ENCODE results near the gene CTNNBL1.

CTNNBL1 gene

DNA sequence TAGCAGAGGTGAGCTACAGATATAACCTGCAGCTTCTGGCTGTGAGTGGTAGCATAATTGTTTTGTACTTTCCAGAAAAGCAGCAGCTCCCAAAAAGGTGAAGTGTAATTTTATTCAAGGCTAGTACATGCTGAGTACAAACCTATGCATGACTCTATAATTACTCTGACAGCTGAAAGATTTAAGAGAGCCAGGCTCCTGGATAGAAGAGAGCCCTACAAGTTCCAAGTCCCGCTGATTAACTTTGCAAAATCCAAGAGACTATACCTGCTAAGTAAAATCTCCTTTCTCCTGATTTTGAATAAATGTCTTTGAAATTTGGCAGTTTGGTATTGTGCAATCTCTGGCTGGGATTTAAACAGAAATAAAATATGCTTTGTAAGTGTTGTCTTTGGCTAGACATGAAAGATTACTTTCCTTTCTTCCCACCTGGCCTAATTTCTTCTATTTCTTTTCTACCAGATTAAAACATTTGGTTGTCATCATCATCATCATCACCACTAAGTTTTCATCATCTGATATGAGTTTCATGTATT, 79.5 kb downstream of the CTNNBL1 start:
- ATAC-seq (replicated peaks) (no peak), DNase-seq (no peak)
- no peak overlapping the region for H3K27ac Mint-ChIP-seq
- H3K4me3 Mint-ChIP-seq, result no peak overlapping the region
- no peaks in the 10 kb centered on the region for H3K27me3 Mint-ChIP-seq
- peaks cover 0 to 3% of the 10 kb centered on the region in 2 donors for H3K4me1 Mint-ChIP-seq (ENCODE audit: low read depth in 2 of 2)
- H3K36me3 Mint-ChIP-seq (ENCODE audit: insufficient read depth), result peaks cover 27% of the 10 kb centered on the region
- no peaks in the 10 kb centered on the region for H3K9me3 Mint-ChIP-seq

GRCh38 chr20:37774156-37774555, 80.3 kb downstream of the CTNNBL1 start:
- H3K27me3 Mint-ChIP-seq, result no peaks in the 10 kb centered on the region
- H3K27ac Mint-ChIP-seq, result peak overlapping the region in 1 of 2 donors; percentile 23
- no peak overlapping the region for H3K4me3 Mint-ChIP-seq
- peaks cover 2 to 3% of the 10 kb centered on the region in 2 donors for H3K4me1 Mint-ChIP-seq (ENCODE audit: low read depth in 2 of 2)
- H3K9me3 Mint-ChIP-seq, result no peaks in the 10 kb centered on the region
- ATAC-seq (replicated peaks), result no peak
- H3K36me3 Mint-ChIP-seq (ENCODE audit: insufficient read depth), result peaks cover 25% of the 10 kb centered on the region
- no peak for DNase-seq

GRCh38 chr20:37775200-37775599, 81.4 kb downstream of the CTNNBL1 start:
- peaks cover 22% of the 10 kb centered on the region for H3K36me3 Mint-ChIP-seq (ENCODE audit: insufficient read depth)
- H3K27me3 Mint-ChIP-seq, result no peaks in the 10 kb centered on the region
- ATAC-seq (replicated peaks) (no peak), DNase-seq (no peak)
- no peak overlapping the region for H3K27ac Mint-ChIP-seq
- H3K4me3 Mint-ChIP-seq, result no peak overlapping the region
- H3K9me3 Mint-ChIP-seq, result no peaks in the 10 kb centered on the region
- H3K4me1 Mint-ChIP-seq (ENCODE audit: low read depth in 2 of 2), result peaks cover 3 to 7% of the 10 kb centered on the region in 2 donors

- ATAC-seq (replicated peaks) (no peak), DNase-seq (no peak)
- H3K4me3 Mint-ChIP-seq, result no peak overlapping the region
- H3K27me3 Mint-ChIP-seq, result no peaks in the 10 kb centered on the region
- H3K4me1 Mint-ChIP-seq (ENCODE audit: low read depth in 2 of 2), result peaks cover 3 to 7% of the 10 kb centered on the region in 2 donors
- H3K36me3 Mint-ChIP-seq (ENCODE audit: insufficient read depth), result peaks cover 22% of the 10 kb centered on the region
- no peaks in the 10 kb centered on the region for H3K9me3 Mint-ChIP-seq
- no peak overlapping the region for H3K27ac Mint-ChIP-seq
Observed at GRCh38 chr20:37776049-37776448, 82.2 kb downstream of the CTNNBL1 start.

GRCh38 chr20:37776526-37776925, 82.7 kb downstream of the CTNNBL1 start:
- Mint-ChIP-seq H3K36me3 (ENCODE audit: insufficient read depth) (peaks cover 19% of the 10 kb centered on the region), H3K4me3 (no peak overlapping the region), H3K27ac (no peak overlapping the region), H3K27me3 (no peaks in the 10 kb centered on the region), H3K9me3 (no peaks in the 10 kb centered on the region), H3K4me1 (ENCODE audit: low read depth in 2 of 2) (peaks cover 3 to 7% of the 10 kb centered on the region in 2 donors)
- no peak for ATAC-seq (replicated peaks)
- no peak for DNase-seq

DNA sequence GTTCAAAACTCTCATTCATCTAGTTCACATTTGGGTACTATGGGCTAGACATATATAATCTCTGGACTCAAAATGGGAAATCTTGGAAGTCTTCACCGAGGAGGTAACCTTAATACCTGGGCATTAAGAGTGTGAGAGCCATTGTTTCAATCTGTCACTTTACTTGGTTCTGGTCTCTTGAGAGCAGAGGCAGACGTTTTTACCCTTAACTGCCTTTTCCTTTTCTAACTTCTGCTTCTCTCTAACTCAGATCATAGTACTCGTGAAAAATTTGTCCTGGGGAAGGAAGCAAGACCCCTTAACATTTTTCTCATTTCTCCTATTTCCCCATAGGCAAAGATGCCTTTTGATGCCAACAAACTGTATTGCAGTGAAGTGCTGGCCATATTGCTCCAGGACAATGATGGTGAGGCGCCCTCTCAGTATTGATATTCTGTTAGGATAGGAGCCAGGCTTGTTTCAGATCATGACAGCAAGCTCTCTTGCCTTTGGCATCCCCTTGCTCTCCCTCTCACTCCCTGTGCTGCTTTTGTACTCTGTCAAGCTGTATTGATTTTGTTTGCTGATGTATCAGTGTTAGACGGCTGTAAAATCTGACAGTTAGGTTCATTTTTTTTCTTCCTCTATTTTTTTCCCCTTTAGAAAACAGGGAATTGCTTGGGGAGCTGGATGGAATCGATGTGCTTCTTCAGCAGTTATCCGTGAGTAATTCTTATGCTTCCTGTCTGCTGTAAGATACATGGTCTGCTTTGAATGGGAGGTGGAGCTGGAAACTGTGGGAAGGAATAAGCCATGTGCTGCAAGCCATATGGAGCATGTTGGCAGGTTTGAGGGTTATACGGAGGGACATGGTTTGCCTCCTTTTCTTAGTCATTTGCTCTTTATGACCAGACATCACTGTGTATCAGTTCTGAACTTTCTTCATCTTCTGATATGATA, 83.5 kb downstream of the CTNNBL1 start:
- DNase-seq (no peak), ATAC-seq (replicated peaks) (no peak)
- peaks cover 14% of the 10 kb centered on the region for H3K36me3 Mint-ChIP-seq (ENCODE audit: insufficient read depth)
- H3K27ac Mint-ChIP-seq, result no peak overlapping the region
- no peak overlapping the region for H3K4me3 Mint-ChIP-seq
- H3K9me3 Mint-ChIP-seq, result no peaks in the 10 kb centered on the region
- H3K4me1 Mint-ChIP-seq (ENCODE audit: low read depth in 2 of 2), result peaks cover 3 to 7% of the 10 kb centered on the region in 2 donors
- no peaks in the 10 kb centered on the region for H3K27me3 Mint-ChIP-seq

DNA sequence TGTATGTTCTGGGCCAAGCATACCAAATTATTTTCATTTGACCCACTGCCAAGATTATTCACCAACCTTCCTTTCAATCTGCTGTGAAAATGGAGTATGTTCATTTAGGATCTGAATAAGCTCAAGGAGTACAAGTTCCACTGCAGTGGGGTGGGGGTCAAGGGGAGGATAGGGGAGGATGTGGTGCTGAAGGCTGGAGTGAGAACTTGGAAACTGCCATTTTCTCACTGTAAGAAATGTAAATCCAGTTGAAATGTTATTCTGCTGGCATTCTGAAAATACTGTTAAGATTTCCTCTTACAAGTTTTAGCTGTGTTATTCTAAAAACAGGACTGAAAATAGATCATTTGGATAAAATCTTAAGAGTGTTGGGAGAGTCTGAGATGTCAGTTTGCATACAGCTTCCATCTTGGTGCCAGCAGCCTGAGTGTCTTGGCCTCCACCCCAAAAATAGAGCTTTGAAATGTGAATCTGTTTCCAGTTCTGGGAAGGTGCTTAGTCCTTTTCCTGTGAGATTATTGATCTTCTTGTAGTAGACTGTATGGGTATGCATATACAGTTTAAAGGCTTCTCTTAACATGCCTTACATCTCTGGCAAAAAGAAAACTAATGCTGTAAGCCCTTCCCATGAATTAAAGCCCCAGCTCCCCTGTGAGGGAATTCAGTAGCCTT, 84.3 kb downstream of the CTNNBL1 start:
- Mint-ChIP-seq H3K27ac (no peak overlapping the region), H3K27me3 (no peaks in the 10 kb centered on the region), H3K36me3 (ENCODE audit: insufficient read depth) (peaks cover 15% of the 10 kb centered on the region), H3K4me1 (ENCODE audit: low read depth in 2 of 2) (peaks cover 3 to 7% of the 10 kb centered on the region in 2 donors), H3K4me3 (no peak overlapping the region), H3K9me3 (no peaks in the 10 kb centered on the region)
- DNase-seq (no peak), ATAC-seq (replicated peaks) (no peak)

DNA sequence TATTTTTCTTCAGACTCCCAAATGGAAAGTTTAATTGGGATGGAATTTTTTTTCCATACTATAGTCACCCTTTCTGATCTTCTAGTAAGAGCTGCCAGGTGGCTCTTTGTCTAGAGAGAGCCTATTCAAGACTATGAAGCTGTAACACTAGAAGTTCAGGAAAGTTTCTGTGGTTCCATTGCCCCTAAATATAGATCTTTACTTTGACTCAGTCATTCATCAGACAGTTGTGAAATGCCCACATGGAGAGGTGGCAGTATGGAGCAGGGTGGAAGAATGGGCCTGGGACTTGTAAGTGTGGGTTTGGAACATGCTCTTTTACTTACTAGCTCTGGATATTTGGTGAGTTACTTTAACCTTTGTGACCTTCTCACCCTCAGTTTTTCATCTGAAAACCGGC, 87.8 kb downstream of the CTNNBL1 start:
- ATAC-seq (replicated peaks) (no peak), DNase-seq (no peak)
- Mint-ChIP-seq H3K27me3 (no peaks in the 10 kb centered on the region), H3K9me3 (no peaks in the 10 kb centered on the region), H3K36me3 (ENCODE audit: insufficient read depth) (peaks cover 10% of the 10 kb centered on the region), H3K27ac (no peak overlapping the region), H3K4me3 (no peak overlapping the region), H3K4me1 (ENCODE audit: low read depth in 2 of 2) (peaks cover 0 to 11% of the 10 kb centered on the region in 2 donors)

DNA sequence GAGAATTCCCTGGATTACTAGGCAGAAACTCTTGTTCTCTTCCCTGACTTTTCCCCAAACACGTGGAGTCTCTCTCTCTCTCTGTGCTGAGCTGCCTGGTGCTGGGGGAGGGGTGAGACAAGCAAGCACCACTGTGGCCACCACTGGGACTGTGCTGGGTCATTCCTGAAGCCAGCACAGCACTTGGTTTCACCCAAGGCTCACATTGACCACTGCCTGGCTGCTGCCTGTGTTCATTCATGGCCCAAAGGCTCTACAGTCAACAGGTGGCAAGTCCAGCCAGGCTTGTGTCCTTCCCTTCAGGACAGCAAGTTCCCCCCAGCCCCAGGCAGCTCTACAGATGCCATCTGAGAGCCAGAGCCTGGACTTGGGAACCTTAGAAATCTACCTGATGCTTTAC, 92.2 kb downstream of the CTNNBL1 start:
- Mint-ChIP-seq H3K4me1 (ENCODE audit: low read depth in 2 of 2) (peaks cover 0 to 5% of the 10 kb centered on the region in 2 donors), H3K27ac (no peak overlapping the region), H3K36me3 (ENCODE audit: insufficient read depth) (peaks cover 21% of the 10 kb centered on the region), H3K9me3 (no peaks in the 10 kb centered on the region), H3K4me3 (no peak overlapping the region), H3K27me3 (no peaks in the 10 kb centered on the region)
- ATAC-seq (replicated peaks) (no peak), DNase-seq (no peak)

- peaks cover 0 to 3% of the 10 kb centered on the region in 2 donors for H3K4me1 Mint-ChIP-seq (ENCODE audit: low read depth in 2 of 2)
- ATAC-seq (replicated peaks) (no peak), DNase-seq (no peak)
- no peak overlapping the region for H3K4me3 Mint-ChIP-seq
- H3K36me3 Mint-ChIP-seq (ENCODE audit: insufficient read depth), result peaks cover 34% of the 10 kb centered on the region
- no peaks in the 10 kb centered on the region for H3K27me3 Mint-ChIP-seq
- H3K27ac Mint-ChIP-seq, result no peak overlapping the region
- H3K9me3 Mint-ChIP-seq, result peaks cover 0 to 4% of the 10 kb centered on the region in 2 donors
Observed at GRCh38 chr20:37789408-37789807, 95.6 kb downstream of the CTNNBL1 start.

- H3K4me3 Mint-ChIP-seq, result no peak overlapping the region
- H3K36me3 Mint-ChIP-seq (ENCODE audit: insufficient read depth), result peaks cover 42% of the 10 kb centered on the region
- H3K27me3 Mint-ChIP-seq, result no peaks in the 10 kb centered on the region
- peaks cover 0 to 3% of the 10 kb centered on the region in 2 donors for H3K4me1 Mint-ChIP-seq (ENCODE audit: low read depth in 2 of 2)
- DNase-seq (no peak), ATAC-seq (replicated peaks) (no peak)
- H3K9me3 Mint-ChIP-seq, result peaks cover 0 to 4% of the 10 kb centered on the region in 2 donors
- peak overlapping the region in 1 of 2 donors; percentile 44 for H3K27ac Mint-ChIP-seq
Observed at GRCh38 chr20:37790900-37791299, 97.1 kb downstream of the CTNNBL1 start.

- Mint-ChIP-seq H3K9me3 (peaks cover 0 to 4% of the 10 kb centered on the region in 2 donors), H3K27ac (no peak overlapping the region), H3K4me1 (ENCODE audit: low read depth in 2 of 2) (peaks cover 2 to 3% of the 10 kb centered on the region in 2 donors), H3K36me3 (ENCODE audit: insufficient read depth) (peaks cover 23% of the 10 kb centered on the region), H3K4me3 (no peak overlapping the region), H3K27me3 (no peaks in the 10 kb centered on the region)
- ATAC-seq (replicated peaks) (no peak), DNase-seq (no peak)
Observed at GRCh38 chr20:37796121-37796520, 102.3 kb downstream of the CTNNBL1 start.

DNA sequence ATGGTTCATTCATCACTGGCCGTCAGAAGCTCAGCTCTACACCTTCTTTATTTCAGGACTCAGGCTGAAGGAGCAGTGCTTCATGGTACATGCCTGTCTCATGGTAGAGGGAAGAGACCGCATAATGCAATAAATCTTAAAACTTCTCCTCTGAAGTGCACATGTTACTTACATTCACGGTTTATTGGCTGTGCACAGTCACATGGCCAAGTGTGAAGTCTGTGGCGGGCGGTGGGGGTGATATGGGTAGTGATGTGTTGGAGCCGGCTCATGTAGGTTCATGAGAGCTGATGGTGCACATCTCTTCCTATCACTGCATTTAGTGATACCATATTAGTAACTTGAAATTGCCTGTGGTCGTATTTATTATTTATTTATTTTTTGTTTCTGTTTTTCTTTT, 102.9 kb downstream of the CTNNBL1 start:
- peaks cover 0 to 4% of the 10 kb centered on the region in 2 donors for H3K9me3 Mint-ChIP-seq
- H3K27me3 Mint-ChIP-seq, result no peaks in the 10 kb centered on the region
- peaks cover 19% of the 10 kb centered on the region for H3K36me3 Mint-ChIP-seq (ENCODE audit: insufficient read depth)
- no peak for DNase-seq
- ATAC-seq (replicated peaks), result no peak
- H3K27ac Mint-ChIP-seq, result no peak overlapping the region
- peaks cover 2 to 3% of the 10 kb centered on the region in 2 donors for H3K4me1 Mint-ChIP-seq (ENCODE audit: low read depth in 2 of 2)
- no peak overlapping the region for H3K4me3 Mint-ChIP-seq
